Mesenchymal stem cell (in vitro differentiated cells and primary cell): ENCODE measurements around the gene ATP2B1.

Experiments used
- DNase-seq: peaks from one replicate; pipeline ENCODE4 v3.0.0-alpha.2; 2013
- H2AFZ ChIP-seq: one replicate; pipeline ENCODE4 v1.6.1; 2013; ENCODE audit warnings: low read depth, mild to moderate bottlenecking, control low read depth, inconsistent platforms, low read length, moderate library complexity
- H2AK5ac ChIP-seq: 2 replicates; pipeline ENCODE4 v1.6.1; 2013; ENCODE audit warnings: low read length, moderate library complexity, mild to moderate bottlenecking, inconsistent platforms; ENCODE audit not compliant: severe bottlenecking
- H2BK120ac ChIP-seq: one replicate; pipeline ENCODE4 v1.6.1; 2013; ENCODE audit warnings: low read depth, mild to moderate bottlenecking, inconsistent platforms, low read length, moderate library complexity
- H2BK12ac ChIP-seq, 2 experiments: one replicate each; pipeline ENCODE4 v1.6.1; 2013; ENCODE audit warnings: inconsistent platforms in 2 of 2, low read length in 2 of 2, mild to moderate bottlenecking in 2 of 2, moderate library complexity in 2 of 2, control low read depth in 1 of 2
- H2BK15ac ChIP-seq: one replicate; pipeline ENCODE4 v1.6.1; 2013; ENCODE audit warnings: mild to moderate bottlenecking, low read depth, inconsistent platforms; ENCODE audit not compliant: poor library complexity, severe bottlenecking
- H2BK5ac ChIP-seq: 2 replicates; pipeline ENCODE4 v1.6.1; 2013; ENCODE audit warnings: low read depth, mild to moderate bottlenecking, low read length, control low read depth, inconsistent platforms; ENCODE audit not compliant: poor library complexity, severe bottlenecking
- H3K14ac ChIP-seq, 2 experiments: one replicate each; pipeline ENCODE4 v1.6.1; 2013; ENCODE audit warnings: inconsistent platforms in 2 of 2, low read length in 2 of 2, control low read depth in 1 of 2, mild to moderate bottlenecking in 1 of 2, moderate library complexity in 1 of 2
- H3K18ac ChIP-seq, 2 experiments: one replicate each; pipeline ENCODE4 v1.6.1; 2013; ENCODE audit warnings: inconsistent platforms in 2 of 2, low read length in 2 of 2, control low read depth in 1 of 2, low read depth in 1 of 2, mild to moderate bottlenecking in 1 of 2
- H3K23ac ChIP-seq, 2 experiments: one replicate each; pipeline ENCODE4 v1.6.1; 2013; ENCODE audit warnings: inconsistent platforms in 2 of 2, low read length in 2 of 2, mild to moderate bottlenecking in 2 of 2, moderate library complexity in 2 of 2, control low read depth in 1 of 2
- H3K27ac ChIP-seq: 2 replicates; pipeline ENCODE4 v1.5.1; 2013; ENCODE audit warnings: mild to moderate bottlenecking, moderate library complexity, low read length, control low read depth, inconsistent platforms; ENCODE audit not compliant: poor library complexity, severe bottlenecking
- H3K27me3 ChIP-seq, 2 experiments: 2 replicates each; pipeline versions ENCODE4 v1.6.1 to v1.7.0; 2013; ENCODE audit warnings: low read length in 2 of 2, mild to moderate bottlenecking in 2 of 2, moderate library complexity in 2 of 2, control low read depth in 1 of 2, inconsistent platforms in 1 of 2; ENCODE audit not compliant: control insufficient read depth in 1 of 2, insufficient read depth in 1 of 2
- H3K36me3 ChIP-seq, 2 experiments: 2 replicates each; pipeline versions ENCODE4 v1.6.1 to v1.7.0; 2013; ENCODE audit warnings: low read length in 2 of 2, control low read depth in 1 of 2, inconsistent platforms in 1 of 2, low read depth in 1 of 2, mild to moderate bottlenecking in 1 of 2; ENCODE audit not compliant: insufficient read depth in 2 of 2, control insufficient read depth in 1 of 2
- H3K4ac ChIP-seq, 2 experiments: one replicate each; pipeline ENCODE4 v1.6.1; 2013; ENCODE audit warnings: inconsistent platforms in 2 of 2, low read length in 2 of 2, mild to moderate bottlenecking in 2 of 2, moderate library complexity in 2 of 2, control low read depth in 1 of 2, low read depth in 1 of 2
- H3K4me1 ChIP-seq: 2 replicates; pipeline ENCODE4 v1.6.1; 2013; ENCODE audit warnings: low read depth, low read length, control low read depth; ENCODE audit not compliant: control insufficient read depth, insufficient read depth
- H3K4me2 ChIP-seq: 2 replicates; pipeline ENCODE4 v1.6.1; 2013; ENCODE audit warnings: low read length, mild to moderate bottlenecking, inconsistent platforms; ENCODE audit not compliant: poor library complexity, severe bottlenecking
- H3K4me3 ChIP-seq, 2 experiments: 2 replicates each; pipeline versions ENCODE4 v1.5.1 to v1.7.0; 2013; ENCODE audit warnings: low read length in 2 of 2, mild to moderate bottlenecking in 2 of 2, control low read depth in 1 of 2, low read depth in 1 of 2; ENCODE audit not compliant: insufficient read depth in 1 of 2
- H3K79me1 ChIP-seq: replicated peaks from 2 replicates; pipeline ENCODE4 v1.6.1; 2013; ENCODE audit warnings: mild to moderate bottlenecking, control low read depth, low read length, inconsistent platforms; ENCODE audit not compliant: poor library complexity, severe bottlenecking
- H3K9ac ChIP-seq: 2 replicates; pipeline ENCODE4 v1.7.0; 2013; ENCODE audit warnings: mild to moderate bottlenecking, low read length, moderate library complexity
- H3K9me3 ChIP-seq: 2 replicates; pipeline ENCODE4 v1.7.0; 2013; ENCODE audit warnings: mild to moderate bottlenecking, low read length; ENCODE audit not compliant: control insufficient read depth
- H4K8ac ChIP-seq: one replicate; pipeline ENCODE4 v1.6.1; 2013; ENCODE audit warnings: inconsistent platforms, mild to moderate bottlenecking, low read length, moderate library complexity
- H4K91ac ChIP-seq: one replicate; pipeline ENCODE4 v1.6.1; 2013; ENCODE audit warnings: mild to moderate bottlenecking, low read length, inconsistent platforms
- WGBS: methylation state at CpG from one replicate; pipeline ENCODE4 v1.1.7; 2013; ENCODE audit warnings: mixed read lengths; 5-methylcytosine and 5-hydroxymethylcytosine counted together

ATP2B1 gene

GRCh38 chr12:89544681-89545184 lies 163.9 kb downstream of the ATP2B1 start:
- Histone ChIP-seq H2BK5ac (no peak overlapping the region), H3K18ac (no peak overlapping the region), H3K4me2 (no peak overlapping the region), H3K23ac (no peak overlapping the region), H3K14ac (no peak overlapping the region), H3K4me3 (no peak overlapping the region), H3K4me1 (peaks cover 4% of the 10 kb centered on the region), H2BK12ac (no peak overlapping the region), H4K91ac (no peak overlapping the region), H3K9me3 (no peaks in the 10 kb centered on the region), H3K27ac (no peak overlapping the region), H3K79me1 (no peaks in the 10 kb centered on the region), H2BK15ac (no peak overlapping the region), H3K27me3 (no peaks in the 10 kb centered on the region), H3K9ac (no peak overlapping the region), H2BK120ac (no peak overlapping the region), H4K8ac (peak overlapping the region; percentile 5), H2AFZ (no peak overlapping the region), H3K36me3 (no peaks in the 10 kb centered on the region), H3K4ac (no peak overlapping the region), H2AK5ac (no peak overlapping the region)
- DNase-seq: peak; percentile 60
- WGBS: 54% methylated on average over 6 of the region's 6 CpGs

- no peak overlapping the region for H3K23ac ChIP-seq
- no peak overlapping the region for H2BK120ac ChIP-seq
- no peak overlapping the region for H3K4ac ChIP-seq
- H4K91ac ChIP-seq: peak overlapping the region; percentile 70
- peak overlapping the region in 1 of 2 experiments; percentile 12 for H3K18ac ChIP-seq
- H2AK5ac ChIP-seq: peak overlapping the region; percentile 40
- H3K14ac ChIP-seq: no peak overlapping the region
- no peak overlapping the region for H3K27ac ChIP-seq
- H3K27me3 ChIP-seq: no peaks in the 10 kb centered on the region
- H3K36me3 ChIP-seq: no peaks in the 10 kb centered on the region
- no peaks in the 10 kb centered on the region for H3K79me1 ChIP-seq
- peak overlapping the region; percentile 37 for H2BK5ac ChIP-seq
- no peak overlapping the region for H2AFZ ChIP-seq
- WGBS: 91% methylated on average over 1 of the region's 1 CpG
- H3K9me3 ChIP-seq: no peaks in the 10 kb centered on the region
- H3K4me2 ChIP-seq: no peak overlapping the region
- no peak overlapping the region for H3K9ac ChIP-seq
- peaks cover 4% of the 10 kb centered on the region for H3K4me1 ChIP-seq
- no peak for DNase-seq
- no peak overlapping the region for H2BK15ac ChIP-seq
- peak overlapping the region in 1 of 2 experiments; percentile 86 for H2BK12ac ChIP-seq
- no peak overlapping the region for H3K4me3 ChIP-seq
- no peak overlapping the region for H4K8ac ChIP-seq
Measured at GRCh38 chr12:89544022-89544421, 164.6 kb downstream of the ATP2B1 start.

- H2BK12ac ChIP-seq: peak overlapping the region in 1 of 2 experiments; percentile 7
- DNase-seq: peak; percentile 81
- H3K9ac ChIP-seq: peak overlapping the region; percentile 33
- peak overlapping the region; percentile 17 for H2AK5ac ChIP-seq
- no peaks in the 10 kb centered on the region for H3K9me3 ChIP-seq
- no peak overlapping the region for H3K4me3 ChIP-seq
- H4K8ac ChIP-seq: no peak overlapping the region
- no peak overlapping the region for H3K14ac ChIP-seq
- H2AFZ ChIP-seq: no peak overlapping the region
- 27% methylated on average over 4 of the region's 6 CpGs for WGBS
- H2BK5ac ChIP-seq: no peak overlapping the region
- no peak overlapping the region for H3K27ac ChIP-seq
- no peak overlapping the region for H4K91ac ChIP-seq
- no peaks in the 10 kb centered on the region for H3K27me3 ChIP-seq
- no peak overlapping the region for H3K18ac ChIP-seq
- no peak overlapping the region for H3K23ac ChIP-seq
- no peak overlapping the region for H2BK120ac ChIP-seq
- H2BK15ac ChIP-seq: no peak overlapping the region
- H3K79me1 ChIP-seq: no peaks in the 10 kb centered on the region
- H3K4me1 ChIP-seq: peaks cover 4% of the 10 kb centered on the region
- no peak overlapping the region for H3K4ac ChIP-seq
- H3K4me2 ChIP-seq: no peak overlapping the region
- no peaks in the 10 kb centered on the region for H3K36me3 ChIP-seq
Measured at GRCh38 chr12:89542912-89543592, 165.6 kb downstream of the ATP2B1 start.

GRCh38 chr12:89542236-89542635 lies 166.4 kb downstream of the ATP2B1 start:
- H2BK15ac ChIP-seq: no peak overlapping the region
- no peak overlapping the region for H3K14ac ChIP-seq
- no peak overlapping the region for H4K8ac ChIP-seq
- DNase-seq: no peak
- no peak overlapping the region for H4K91ac ChIP-seq
- no peak overlapping the region for H3K23ac ChIP-seq
- H3K4ac ChIP-seq: no peak overlapping the region
- H3K27ac ChIP-seq: no peak overlapping the region
- H3K4me2 ChIP-seq: no peak overlapping the region
- H2AFZ ChIP-seq: no peak overlapping the region
- no peaks in the 10 kb centered on the region for H3K27me3 ChIP-seq
- no peaks in the 10 kb centered on the region for H3K9me3 ChIP-seq
- H2AK5ac ChIP-seq: no peak overlapping the region
- no peak overlapping the region for H2BK12ac ChIP-seq
- H3K4me1 ChIP-seq: peaks cover 4% of the 10 kb centered on the region
- H2BK5ac ChIP-seq: no peak overlapping the region
- no peaks in the 10 kb centered on the region for H3K36me3 ChIP-seq
- H2BK120ac ChIP-seq: no peak overlapping the region
- no peak overlapping the region for H3K4me3 ChIP-seq
- H3K9ac ChIP-seq: no peak overlapping the region
- H3K18ac ChIP-seq: no peak overlapping the region
- H3K79me1 ChIP-seq: no peaks in the 10 kb centered on the region
- WGBS: 97% methylated on average over 2 of the region's 2 CpGs
